Loucy (cell line): ENCODE measurements around the gene ZC3H11A.

Experiments used
- H2AFZ ChIP-seq: fragments of 200-600 bp; sonication (generic); 2 replicates; pipeline ENCODE4 v1.6.0; 2016; ENCODE audit warnings: antibody characterized with exemption, mild to moderate bottlenecking, low read length, moderate library complexity
- H3F3A ChIP-seq: fragments of 200-600 bp; 2 replicates; pipeline ENCODE4 v1.6.0; 2016; ENCODE audit warnings: antibody characterized with exemption, low read depth, mild to moderate bottlenecking
- H3K27me3 ChIP-seq: fragments of 200-600 bp; sonication (generic); 2 replicates; pipeline ENCODE4 v1.6.1; 2014; ENCODE audit warnings: low read length, mild to moderate bottlenecking; ENCODE audit not compliant: insufficient read depth, poor library complexity, severe bottlenecking
- H3K36me3 ChIP-seq: fragments of 200-600 bp; sonication (generic); 2 replicates; pipeline ENCODE4 v1.6.1; 2016; ENCODE audit warnings: low read length; ENCODE audit not compliant: insufficient read depth
- H3K4me1 ChIP-seq: fragments of 200-600 bp; sonication (generic); 2 replicates; pipeline ENCODE4 v1.5.1; 2014; ENCODE audit warnings: low read length, mild to moderate bottlenecking; ENCODE audit not compliant: insufficient read depth, poor library complexity, severe bottlenecking
- H3K4me2 ChIP-seq: fragments of 200-600 bp; sonication (generic); 2 replicates; pipeline ENCODE4 v1.6.0; 2014; ENCODE audit warnings: antibody characterized with exemption, low read length, low read depth, mild to moderate bottlenecking; ENCODE audit not compliant: poor library complexity, severe bottlenecking
- H3K4me3 ChIP-seq: fragments of 200-600 bp; sonication (generic); 2 replicates; pipeline ENCODE4 v1.5.1; 2014; ENCODE audit warnings: low read length, mild to moderate bottlenecking, mixed read lengths; ENCODE audit not compliant: poor library complexity, severe bottlenecking
- H3K79me2 ChIP-seq: fragments of 200-600 bp; sonication (generic); 2 replicates; pipeline ENCODE4 v1.6.1; 2014; ENCODE audit warnings: low read length; ENCODE audit not compliant: insufficient read depth
- H3K9ac ChIP-seq: fragments of 200-600 bp; sonication (generic); 2 replicates; pipeline ENCODE4 v1.6.0; 2014; ENCODE audit warnings: mild to moderate bottlenecking, low read depth, low read length, moderate library complexity; ENCODE audit not compliant: poor library complexity, severe bottlenecking
- H3K9me2 ChIP-seq: fragments of 200-600 bp; sonication (generic); replicated peaks from 2 replicates; pipeline ENCODE4 v1.6.1; 2016; ENCODE audit warnings: low read depth, low read length, mixed read lengths
- H3K9me3 ChIP-seq: fragments of 200-600 bp; sonication (generic); 2 replicates; pipeline ENCODE4 v1.6.1; 2014; ENCODE audit warnings: mild to moderate bottlenecking, antibody characterized with exemption, low read length, low read depth; ENCODE audit not compliant: insufficient read depth
- H4K20me1 ChIP-seq: fragments of 200-600 bp; sonication (generic); 2 replicates; pipeline ENCODE4 v1.6.0; 2014; ENCODE audit warnings: antibody characterized with exemption, low read length, mild to moderate bottlenecking; ENCODE audit not compliant: insufficient read depth, poor library complexity, severe bottlenecking
- EZH2phosphoT487 ChIP-seq: fragments of 200-600 bp; IDR thresholded peaks from 2 replicates; pipeline ENCODE4 v1.6.1; 2018; ENCODE audit warnings: antibody characterized with exemption, mild to moderate bottlenecking, moderate library complexity, borderline replicate concordance
- TF ChIP-seq, protein P1 (sequence below): fragments of 200-600 bp; sonication (generic); conservative IDR thresholded peaks from 2 replicates; pipeline ENCODE4 v1.5.1; 2014; ENCODE audit warnings: mild to moderate bottlenecking, antibody characterized with exemption, low read length

The ZC3H11A gene

DNA sequence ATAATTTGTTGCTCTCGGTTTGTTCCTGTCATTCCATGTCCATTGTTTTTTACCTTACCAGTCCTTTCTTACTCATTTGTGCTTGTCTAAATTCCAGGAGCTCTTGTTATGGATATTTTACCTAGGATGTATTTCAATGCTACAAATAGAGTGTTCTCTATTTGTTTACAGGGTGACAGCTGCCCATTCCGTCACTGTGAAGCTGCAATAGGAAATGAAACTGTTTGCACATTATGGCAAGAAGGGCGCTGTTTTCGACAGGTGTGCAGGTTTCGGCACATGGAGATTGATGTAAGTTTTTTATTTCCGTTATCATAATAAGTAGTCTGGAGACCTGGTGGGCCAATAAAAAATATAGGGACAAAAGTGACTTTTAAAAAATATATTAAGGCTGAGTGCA is 23.0 kb downstream of the ZC3H11A start:
- Histone ChIP-seq H3K4me1 (no peaks in the 10 kb centered on the region), H3K9me2 (no peaks in the 10 kb centered on the region), H4K20me1 (peaks cover 42% of the 10 kb centered on the region), H3K4me3 (no peak overlapping the region), H3F3A (no peaks in the 10 kb centered on the region), H2AFZ (no peak overlapping the region), H3K9ac (no peak overlapping the region), H3K79me2 (peaks cover 39% of the 10 kb centered on the region), H3K9me3 (no peaks in the 10 kb centered on the region), H3K27me3 (no peaks in the 10 kb centered on the region), H3K36me3 (peaks cover 75% of the 10 kb centered on the region), H3K4me2 (no peak overlapping the region)
- no peak for TF ChIP-seq EZH2phosphoT487
- TF ChIP-seq, protein P1, sequence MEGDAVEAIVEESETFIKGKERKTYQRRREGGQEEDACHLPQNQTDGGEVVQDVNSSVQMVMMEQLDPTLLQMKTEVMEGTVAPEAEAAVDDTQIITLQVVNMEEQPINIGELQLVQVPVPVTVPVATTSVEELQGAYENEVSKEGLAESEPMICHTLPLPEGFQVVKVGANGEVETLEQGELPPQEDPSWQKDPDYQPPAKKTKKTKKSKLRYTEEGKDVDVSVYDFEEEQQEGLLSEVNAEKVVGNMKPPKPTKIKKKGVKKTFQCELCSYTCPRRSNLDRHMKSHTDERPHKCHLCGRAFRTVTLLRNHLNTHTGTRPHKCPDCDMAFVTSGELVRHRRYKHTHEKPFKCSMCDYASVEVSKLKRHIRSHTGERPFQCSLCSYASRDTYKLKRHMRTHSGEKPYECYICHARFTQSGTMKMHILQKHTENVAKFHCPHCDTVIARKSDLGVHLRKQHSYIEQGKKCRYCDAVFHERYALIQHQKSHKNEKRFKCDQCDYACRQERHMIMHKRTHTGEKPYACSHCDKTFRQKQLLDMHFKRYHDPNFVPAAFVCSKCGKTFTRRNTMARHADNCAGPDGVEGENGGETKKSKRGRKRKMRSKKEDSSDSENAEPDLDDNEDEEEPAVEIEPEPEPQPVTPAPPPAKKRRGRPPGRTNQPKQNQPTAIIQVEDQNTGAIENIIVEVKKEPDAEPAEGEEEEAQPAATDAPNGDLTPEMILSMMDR, result no peak

GRCh38 chr1:203823306-203823705 is 27.9 kb downstream of the ZC3H11A start:
- Histone ChIP-seq H3K4me1 (no peaks in the 10 kb centered on the region), H3K36me3 (peaks cover 83% of the 10 kb centered on the region), H3K9ac (no peak overlapping the region), H2AFZ (no peak overlapping the region), H3K9me3 (no peaks in the 10 kb centered on the region), H3K4me3 (no peak overlapping the region), H4K20me1 (peaks cover 20% of the 10 kb centered on the region), H3K27me3 (no peaks in the 10 kb centered on the region), H3K9me2 (no peaks in the 10 kb centered on the region), H3F3A (no peaks in the 10 kb centered on the region), H3K4me2 (no peak overlapping the region), H3K79me2 (peaks cover 42% of the 10 kb centered on the region)
- TF ChIP-seq EZH2phosphoT487, result no peak
- TF ChIP-seq, protein P1, result no peak

GRCh38 chr1:203826175-203826574 is 30.8 kb downstream of the ZC3H11A start:
- H3K79me2 ChIP-seq, result peaks cover 42% of the 10 kb centered on the region
- H3K9ac ChIP-seq, result no peak overlapping the region
- H4K20me1 ChIP-seq, result peaks cover 12% of the 10 kb centered on the region
- peaks cover 84% of the 10 kb centered on the region for H3K36me3 ChIP-seq
- H3K9me2 ChIP-seq, result no peaks in the 10 kb centered on the region
- no peak overlapping the region for H2AFZ ChIP-seq
- H3K4me2 ChIP-seq, result no peak overlapping the region
- no peaks in the 10 kb centered on the region for H3K27me3 ChIP-seq
- no peak for TF ChIP-seq EZH2phosphoT487
- TF ChIP-seq, protein P1, result no peak
- no peaks in the 10 kb centered on the region for H3K9me3 ChIP-seq
- H3F3A ChIP-seq, result no peaks in the 10 kb centered on the region
- H3K4me3 ChIP-seq, result no peak overlapping the region
- no peaks in the 10 kb centered on the region for H3K4me1 ChIP-seq
